ENCODE results near the gene OR2T10. TPM values are rescaled to one million over a fixed set of nuclear protein-coding genes. Genes with fewer than 3 reads are reported as not detected.

The OR2T10 gene
- total RNA-seq, 1 experiment from 2014 or later = not detected

- Histone ChIP-seq H3K27me3 (ENCODE audit: control insufficient read depth, insufficient read depth, low read length) (no peaks in the 10 kb centered on the region), H3K4me3 (ENCODE audit: low read depth in 2 of 2, low read length in 2 of 2) (no peak overlapping the region), H3K4me1 (ENCODE audit: control insufficient read depth, insufficient read depth, low read length) (no peaks in the 10 kb centered on the region), H3K27ac (ENCODE audit: low read length) (no peak overlapping the region), H3K9me3 (ENCODE audit: control insufficient read depth, insufficient read depth, low read depth, low read length) (no peaks in the 10 kb centered on the region), H3K36me3 (ENCODE audit: control insufficient read depth, insufficient read depth, low read length) (no peaks in the 10 kb centered on the region)
- BruUV-seq (replicated peaks) = no TSS peak
- ChIA-PET CTCF (no interaction called here), POLR2A (no interaction called here)
- intact Hi-C loops (cut with micrococcal nuclease; ENCODE audit: unreplicated experiment) = no loop called here
- DNase-seq (ENCODE audit: low read depth, low spot score) = no peak
- in situ Hi-C loops (cut with HindIII; ENCODE audit: low pct_unique_long_range_greater_than_20kb, low sequenced_read_pairs) = no loop called here
- TF ChIP-seq POLR2AphosphoS5 (IDR thresholded peaks at IDR 0.05; ENCODE audit: low read depth, low read length) = no peak
- TF ChIP-seq REST (IDR thresholded peaks at IDR 0.05; ENCODE audit: insufficient read depth in 1 of 2, low read depth in 2 of 2, low read length in 1 of 2) = no peak
- no peak for TF ChIP-seq CTCF (IDR thresholded peaks at IDR 0.05)
- no peak for TF ChIP-seq SIN3A (IDR thresholded peaks at IDR 0.05; ENCODE audit: borderline replicate concordance, insufficient read depth, low read depth, low read length)
- TF ChIP-seq TCF7L2 (IDR thresholded peaks at IDR 0.05; ENCODE audit: low read depth, low read length) = no peak
- ATAC-seq = no peak
Measured at GRCh38 chr1:248610301-248610700, 12.8 kb upstream of the OR2T10 start.

GRCh38 chr1:248599396-248599795 is 1.9 kb upstream of the OR2T10 start:
- POLR2A ChIA-PET = no interaction called here
- BruUV-seq (replicated peaks) = no TSS peak

More at GRCh38 chr1:248599396-248599795, 1.9 kb upstream of the OR2T10 start:
- CTCF ChIA-PET = no interaction called here
- ATAC-seq (no peak), DNase-seq (ENCODE audit: low read depth, low spot score) (no peak)
- Histone ChIP-seq H3K4me3 (ENCODE audit: low read depth in 2 of 2, low read length in 2 of 2) (no peak overlapping the region), H3K9me3 (ENCODE audit: control insufficient read depth, insufficient read depth, low read depth, low read length) (no peaks in the 10 kb centered on the region), H3K4me1 (ENCODE audit: control insufficient read depth, insufficient read depth, low read length) (no peaks in the 10 kb centered on the region), H3K27ac (ENCODE audit: low read length) (no peak overlapping the region), H3K36me3 (ENCODE audit: control insufficient read depth, insufficient read depth, low read length) (no peaks in the 10 kb centered on the region), H3K27me3 (ENCODE audit: control insufficient read depth, insufficient read depth, low read length) (no peaks in the 10 kb centered on the region)
- intact Hi-C loops (cut with micrococcal nuclease; ENCODE audit: unreplicated experiment) = no loop called here
- in situ Hi-C loops (cut with HindIII; ENCODE audit: low pct_unique_long_range_greater_than_20kb, low sequenced_read_pairs) = no loop called here
- TF ChIP-seq REST (IDR thresholded peaks at IDR 0.05; ENCODE audit: insufficient read depth in 1 of 2, low read depth in 2 of 2, low read length in 1 of 2) (no peak), TCF7L2 (IDR thresholded peaks at IDR 0.05; ENCODE audit: low read depth, low read length) (no peak), POLR2AphosphoS5 (IDR thresholded peaks at IDR 0.05; ENCODE audit: low read depth, low read length) (no peak), SIN3A (IDR thresholded peaks at IDR 0.05; ENCODE audit: borderline replicate concordance, insufficient read depth, low read depth, low read length) (no peak), CTCF (IDR thresholded peaks at IDR 0.05) (no peak)
